Suppressor macrophage (primary cell): ENCODE data around the gene S100PBP.

Experiments used
- DNase-seq, 4 experiments: peaks; one replicate each; pipeline ENCODE4 v3.0.0-alpha.2; 2020 to 2022

Gene S100PBP

GRCh38 chr1:32830092-32830852, 12.8 kb downstream of the S100PBP start:
- no peak for DNase-seq

- no peak for DNase-seq
Observed at GRCh38 chr1:32831878-32832277, 14.4 kb downstream of the S100PBP start.

DNA sequence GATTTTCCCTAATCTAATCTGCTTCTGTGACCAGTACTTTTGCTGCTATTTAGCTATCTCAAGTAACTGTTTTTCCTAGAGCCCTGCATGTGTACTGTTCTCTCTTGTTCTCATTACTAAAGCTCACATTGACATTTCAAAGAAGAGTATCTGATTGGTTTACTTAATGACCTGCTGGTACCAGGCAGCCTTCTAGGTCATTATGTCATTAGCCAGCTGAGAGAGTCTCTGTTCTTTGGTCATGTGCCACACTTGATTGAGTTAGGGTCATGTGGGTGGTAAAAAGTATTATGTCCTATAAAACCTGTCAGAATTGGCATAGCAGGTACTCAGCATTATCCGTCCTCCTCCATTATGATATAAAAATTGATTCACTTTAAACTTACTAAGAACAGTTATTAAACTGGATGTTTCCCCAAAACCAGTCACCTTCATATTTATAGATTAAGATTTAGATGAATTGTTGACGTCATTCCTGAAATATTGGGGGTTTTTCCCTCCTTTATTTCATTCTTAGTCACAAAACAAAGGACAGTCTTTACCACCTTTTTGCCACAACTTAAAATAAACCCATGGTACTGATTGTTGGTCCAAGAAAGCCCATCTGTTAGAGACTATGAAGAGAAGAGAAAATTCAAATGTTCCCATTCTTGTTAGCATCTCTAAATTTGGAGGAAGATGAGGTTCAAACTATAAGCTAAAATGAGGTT, 31.1 kb downstream of the S100PBP start:
- no peak for DNase-seq

DNA sequence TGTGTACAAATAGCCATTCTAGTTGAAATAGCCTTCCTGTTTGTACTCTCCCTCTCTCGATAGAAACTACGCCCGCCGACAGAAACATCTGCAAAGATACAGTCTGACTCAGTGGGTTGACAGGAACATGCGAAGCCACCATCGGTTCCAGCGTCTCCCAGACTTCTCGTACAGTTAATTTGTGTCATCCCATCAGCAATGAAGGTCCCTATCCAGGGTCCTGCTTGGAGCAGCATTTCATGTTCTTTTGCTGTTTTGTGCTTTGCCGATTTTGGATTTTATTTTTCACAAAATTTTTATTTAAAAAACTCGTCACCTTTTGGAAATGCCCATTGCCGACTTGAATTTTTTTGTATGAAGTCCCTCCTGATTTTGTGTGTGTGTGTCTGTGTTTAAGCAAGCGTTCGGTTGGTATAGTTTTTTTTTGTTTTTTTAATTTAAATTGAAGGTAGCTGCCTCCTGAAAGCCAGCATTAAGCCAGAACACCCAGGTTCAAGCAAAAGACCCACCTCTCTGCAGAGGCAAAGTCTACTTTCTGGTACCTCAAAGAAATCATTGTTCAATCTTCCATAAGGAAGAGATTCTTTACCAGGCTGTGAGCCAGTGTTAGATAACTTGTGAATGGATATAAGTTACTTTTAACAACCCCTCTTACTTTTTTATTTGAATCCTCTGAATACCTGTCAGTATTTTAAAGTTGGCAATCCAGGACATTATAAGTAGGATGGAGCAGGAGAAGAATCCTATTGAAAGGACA, 38.6 kb downstream of the S100PBP start:
- no peak for DNase-seq

DNA sequence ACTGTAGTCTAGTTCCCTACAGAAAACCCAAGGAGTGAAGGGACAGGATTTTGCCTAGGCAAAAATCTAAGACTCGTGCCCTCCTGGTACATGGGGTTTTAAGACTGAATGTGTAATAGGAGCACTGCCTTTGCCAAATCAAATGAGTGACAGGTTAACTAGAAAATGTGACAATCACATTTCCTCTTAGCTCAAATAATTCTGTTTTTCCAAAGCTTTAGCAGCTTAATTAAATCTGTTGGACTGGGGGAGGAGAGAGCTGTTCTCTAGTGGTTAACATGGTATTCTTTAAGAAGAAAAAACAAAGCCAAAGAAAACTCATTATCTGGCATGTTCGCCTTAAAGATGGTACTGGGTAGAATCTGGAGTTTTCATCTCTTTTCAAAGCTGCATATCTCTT, 40.7 kb downstream of the S100PBP start:
- DNase-seq, result no peak

- DNase-seq, result no peak
Observed at GRCh38 chr1:32858791-32859190, 41.3 kb downstream of the S100PBP start.

DNA sequence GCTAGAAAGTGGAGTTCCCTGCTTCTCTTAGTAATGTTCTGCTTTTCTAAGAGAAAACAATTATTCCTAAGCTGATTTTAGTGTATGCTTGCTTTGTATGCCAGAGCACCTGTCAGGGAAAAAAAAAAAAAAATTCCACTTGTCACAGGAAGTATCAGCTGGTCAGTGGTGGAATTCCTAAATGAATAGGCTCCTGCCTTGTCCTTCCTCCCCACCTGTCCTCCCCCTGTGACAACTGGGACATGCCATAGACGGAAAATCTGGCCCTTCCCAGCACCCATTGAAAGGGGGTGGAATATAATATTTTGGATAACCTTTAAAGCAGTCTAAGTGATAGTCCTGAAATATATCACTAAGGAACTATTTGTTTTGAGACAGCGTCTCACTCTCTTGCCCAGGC, 42.5 kb downstream of the S100PBP start:
- no peak for DNase-seq

DNA sequence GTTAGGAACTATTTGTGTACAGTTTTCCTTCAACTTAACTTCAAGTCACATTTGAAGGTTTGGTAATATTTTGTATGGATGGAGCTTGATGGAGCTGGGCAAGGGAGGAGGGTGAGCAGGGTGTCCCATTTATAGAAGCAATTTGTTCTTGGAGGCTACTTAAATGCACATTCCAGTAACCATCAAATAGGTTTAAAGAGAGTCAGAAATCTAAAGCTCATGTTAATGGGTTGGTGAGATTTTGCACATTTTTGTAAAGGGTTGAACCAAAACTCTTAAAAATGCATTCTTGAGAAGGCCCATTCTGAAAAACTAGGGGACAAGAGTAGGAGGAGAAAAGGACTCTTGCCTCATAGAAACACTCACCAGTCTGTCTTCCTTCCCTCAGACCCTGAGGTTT, 43.1 kb downstream of the S100PBP start:
- peak in 1 of 4 experiments; percentile 19 for DNase-seq

DNA sequence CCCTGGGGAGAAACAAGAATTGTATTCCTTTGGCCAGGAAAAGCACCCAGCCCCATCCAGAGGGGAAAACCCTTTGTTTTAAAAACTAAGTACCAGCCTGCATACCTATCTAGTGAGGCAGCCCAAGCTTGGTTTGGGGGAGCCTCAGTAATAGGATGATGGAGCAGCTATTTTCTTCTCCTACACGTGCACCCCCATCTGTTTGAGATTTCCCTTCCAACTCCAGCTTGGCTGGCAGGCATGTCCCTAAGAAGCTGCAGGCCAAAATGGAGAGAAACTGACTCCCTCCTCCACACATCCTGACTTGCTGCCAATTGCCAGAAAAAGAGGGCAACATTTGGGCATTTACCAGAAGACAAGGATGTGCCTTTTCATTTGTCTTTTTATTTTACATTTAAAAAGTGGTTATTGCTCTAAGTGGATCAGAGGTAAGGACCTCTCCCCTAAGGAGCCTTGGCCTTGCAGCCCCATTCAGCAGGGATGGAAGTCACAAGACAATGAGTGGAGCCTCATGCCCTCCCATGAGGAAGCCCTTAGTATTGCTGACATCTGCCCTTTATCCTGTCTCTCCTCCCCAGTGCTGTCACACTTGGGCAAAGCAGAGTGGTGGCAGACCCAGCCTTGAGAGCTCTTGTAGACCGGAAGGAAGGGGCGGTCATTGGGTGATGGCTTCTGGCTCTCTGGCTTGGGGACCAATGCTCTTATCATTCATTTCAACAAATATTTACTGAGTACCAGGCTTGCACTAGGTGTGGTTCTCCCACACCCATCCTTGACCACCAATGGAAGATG, 44.6 kb downstream of the S100PBP start:
- DNase-seq, result peak; percentile 66 to 85 (median 82)

GRCh38 chr1:32863218-32863880, 45.9 kb downstream of the S100PBP start:
- peak; percentile 57 to 71 (median 64) for DNase-seq

- DNase-seq, result no peak
Observed at GRCh38 chr1:32863881-32864245, 46.4 kb downstream of the S100PBP start.

DNA sequence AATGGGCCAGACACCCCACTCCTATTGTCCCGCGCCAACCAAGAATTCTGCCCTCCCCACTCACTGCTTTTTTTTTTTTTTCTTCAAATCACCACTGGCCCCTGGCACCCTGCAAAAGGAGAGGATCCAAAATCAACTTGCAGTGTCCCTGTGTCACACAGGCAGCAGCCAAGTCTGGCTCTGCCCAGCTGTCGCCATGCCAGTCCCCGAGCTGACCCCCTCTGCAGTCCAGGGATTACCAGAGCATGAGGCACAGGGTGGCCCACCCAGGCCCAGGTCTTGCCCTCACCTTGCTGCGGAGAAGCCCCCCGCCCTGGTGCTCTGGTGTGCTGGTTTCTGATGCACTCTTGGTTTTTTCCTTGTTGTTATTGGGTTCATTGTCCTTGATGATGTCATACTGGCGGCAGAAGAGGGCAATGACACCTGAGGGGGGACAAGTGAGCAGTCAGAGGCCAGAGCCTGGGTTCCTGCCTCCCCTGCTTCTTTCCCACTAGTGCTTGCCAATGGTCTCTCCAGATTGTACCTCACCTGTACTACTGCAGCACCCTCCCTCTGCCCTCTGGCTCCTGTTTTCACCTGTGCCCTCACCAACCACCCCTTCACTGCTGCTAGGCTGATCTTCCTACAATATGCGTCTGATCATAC, 47.0 kb downstream of the S100PBP start:
- no peak for DNase-seq

DNA sequence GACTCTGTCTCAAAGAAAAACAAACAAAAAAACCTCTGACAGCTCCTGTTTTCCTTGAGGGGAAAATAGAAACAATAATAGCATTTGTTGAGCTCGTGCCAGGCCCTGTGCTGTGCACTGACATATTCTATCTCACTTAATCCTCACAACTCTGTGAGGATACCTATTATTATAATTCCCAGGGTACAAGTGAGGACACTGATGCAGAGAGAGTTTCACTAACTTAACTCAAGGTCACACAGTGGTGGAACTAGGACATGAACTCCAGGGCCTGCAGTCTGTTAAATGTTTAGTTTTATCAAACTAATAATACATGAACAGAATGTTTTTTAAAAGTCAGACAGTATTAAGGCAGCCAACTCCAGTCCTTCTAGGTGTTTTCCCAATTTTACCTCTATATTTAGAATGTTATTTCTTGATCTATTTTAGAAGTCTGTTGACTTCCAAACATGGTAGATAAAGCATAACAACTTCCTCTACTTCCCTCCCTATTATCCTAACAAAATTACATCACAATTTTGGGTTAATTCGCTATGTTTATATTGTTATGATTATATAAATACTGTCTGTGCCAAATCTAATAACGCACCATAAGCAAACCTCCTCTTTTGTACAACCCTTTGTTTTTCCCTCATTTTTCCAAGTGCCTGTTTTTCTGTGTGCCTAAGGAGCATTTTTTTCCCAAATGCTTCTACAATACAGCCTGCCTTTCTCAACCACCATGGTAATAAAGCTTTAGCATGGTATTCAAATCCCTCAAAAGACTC, 48.4 kb downstream of the S100PBP start:
- no peak for DNase-seq

GRCh38 chr1:32867151-32867550, 49.7 kb downstream of the S100PBP start:
- DNase-seq, result no peak

- DNase-seq, result no peak
Observed at GRCh38 chr1:32867671-32868070, 50.2 kb downstream of the S100PBP start.

DNA sequence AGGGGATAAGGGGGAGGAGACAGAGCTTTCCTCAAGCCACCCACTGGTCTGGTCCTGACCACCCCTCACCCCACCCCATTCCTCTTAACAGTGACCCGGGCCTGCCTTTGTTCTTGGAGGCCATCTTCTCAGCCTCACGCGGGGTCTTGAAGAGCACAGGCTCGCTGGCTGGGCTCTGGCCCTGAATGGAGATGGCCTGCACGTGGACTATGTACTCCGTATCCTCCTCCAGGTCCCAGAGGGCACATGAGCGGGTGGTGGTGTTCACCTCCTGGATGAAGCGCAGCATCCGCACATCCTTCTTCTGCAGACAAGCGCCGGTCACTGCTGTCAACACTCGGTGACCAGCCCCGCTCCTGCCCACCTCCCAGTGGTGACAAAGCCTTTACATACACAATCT, 50.6 kb downstream of the S100PBP start:
- no peak for DNase-seq

DNA sequence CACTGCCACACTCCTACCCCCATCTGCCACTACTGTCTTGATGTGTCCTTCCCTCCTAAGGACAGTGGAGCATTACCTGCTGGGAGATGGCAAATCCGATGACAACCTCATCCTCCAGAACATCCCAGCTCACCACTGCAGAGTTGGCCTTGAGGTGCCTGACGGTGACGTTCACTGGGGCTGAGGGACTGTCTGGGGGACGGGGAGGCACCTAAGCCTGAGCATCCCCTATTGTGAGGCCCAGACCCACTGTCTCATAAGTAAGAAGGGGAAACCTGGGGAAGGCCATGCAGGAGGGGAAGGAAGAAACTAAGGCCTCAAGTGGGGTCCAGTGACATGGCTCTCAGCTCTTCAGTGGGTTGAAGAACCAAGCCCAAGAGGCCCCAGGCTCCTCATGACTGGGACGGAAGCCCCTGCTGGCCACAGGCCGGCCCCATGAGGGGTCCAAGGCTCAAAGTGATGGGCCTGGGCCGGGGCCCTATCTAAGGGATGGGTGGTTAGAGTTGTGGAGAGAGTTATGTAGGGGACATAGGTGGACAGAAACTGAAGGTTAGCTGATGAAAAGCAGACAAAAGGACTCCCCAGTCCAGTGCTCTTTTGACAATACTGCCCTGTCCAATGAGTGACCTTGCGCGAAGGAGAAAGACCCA, 51.5 kb downstream of the S100PBP start:
- no peak for DNase-seq

DNA sequence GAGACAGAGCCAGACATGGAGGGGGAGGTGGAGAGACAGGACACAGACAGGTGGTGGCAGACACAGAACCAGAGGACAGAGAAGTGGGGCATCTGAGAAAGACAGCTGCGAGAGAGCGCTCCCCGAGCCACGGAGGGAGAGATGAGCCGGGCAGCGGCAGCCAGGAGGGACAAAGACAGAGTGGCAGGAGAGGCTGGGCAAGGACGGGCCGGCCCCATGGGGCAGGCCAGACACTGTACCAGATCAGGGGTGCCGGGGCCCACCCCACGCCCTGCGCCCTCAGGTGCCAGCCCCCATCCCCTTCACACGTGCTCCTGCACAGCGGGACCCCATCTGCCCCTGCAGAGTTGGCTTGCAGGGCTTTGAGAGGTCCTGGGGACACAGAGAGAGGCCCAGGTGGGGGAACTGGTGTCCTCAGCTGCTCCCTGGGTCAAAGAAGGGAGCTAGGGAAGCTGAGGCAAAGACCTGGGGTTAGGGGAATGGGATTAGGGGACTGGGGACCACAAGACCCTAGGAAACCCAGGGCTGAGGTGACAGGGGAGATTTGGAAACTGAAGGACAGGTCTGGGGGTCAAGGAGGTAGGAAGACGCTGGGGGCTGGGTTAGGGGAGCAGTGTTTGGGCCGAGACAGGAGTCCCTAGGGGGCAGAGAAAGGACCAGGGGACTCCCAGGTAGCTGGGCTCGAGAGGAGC, 52.6 kb downstream of the S100PBP start:
- DNase-seq, result no peak

DNA sequence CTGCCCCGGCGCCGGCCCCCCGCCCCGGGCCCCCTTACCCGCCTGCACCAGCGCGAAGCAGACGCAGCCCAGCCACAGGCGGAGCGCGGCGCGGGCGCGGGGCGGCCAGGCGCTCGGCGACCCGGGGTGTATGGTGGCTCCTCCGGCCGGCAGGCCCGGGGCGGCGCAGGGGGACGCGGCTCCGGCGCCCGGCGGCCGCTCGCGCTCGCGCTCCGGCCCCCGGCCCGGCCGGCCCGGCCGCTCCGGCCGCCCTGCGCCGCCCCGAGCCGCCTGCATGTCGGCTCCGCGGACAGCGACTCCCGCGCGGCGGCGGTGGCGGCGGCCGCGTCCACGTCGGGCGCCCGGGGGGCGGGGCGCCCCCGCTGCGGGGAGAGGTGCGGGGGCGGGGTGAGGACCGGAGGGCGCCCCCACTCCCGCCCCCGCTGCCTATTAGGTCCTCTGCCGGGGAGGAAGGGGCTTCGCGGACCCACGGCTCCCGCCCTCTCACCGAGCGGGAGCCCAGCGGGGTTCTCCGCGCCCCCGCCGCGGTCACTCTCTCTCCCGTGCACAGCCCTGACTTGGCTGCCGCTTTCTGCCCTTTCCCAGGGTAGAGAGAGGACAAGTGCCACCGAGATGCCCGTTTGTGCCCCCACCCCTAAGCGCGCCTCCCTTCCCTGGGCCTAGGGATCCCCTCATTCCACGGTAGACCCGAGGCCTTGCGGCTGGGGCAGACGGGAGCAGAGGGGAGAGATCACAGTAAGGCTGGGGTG, 53.3 kb downstream of the S100PBP start, which contains the start of gene FNDC5:
Gene FNDC5, minus strand, starts transcription at position 298 of the 749 bp plus-strand sequence.
- DNase-seq, result peak in 2 of 4 experiments; percentile 40 to 60
